B cell (primary cell): ENCODE data around the gene FBLN5. TPM values are rescaled to one million over a fixed set of nuclear protein-coding genes. Genes with fewer than 3 reads are reported as not detected.

Source experiments
- ATAC-seq: fragments of 200-7000 bp; cut with Tn5 transposase; one replicate; pipeline ENCODE4 v1.10.0; 2021; ENCODE audit warnings: low read depth, mild to moderate bottlenecking, moderate number of reproducible peaks, moderate library complexity
- CTCF ChIA-PET: fragments of 350-600 bp; sonication (Branson Sonifier 250); formaldehyde crosslinking; loops from one replicate; lab custom pipeline; 2021; ENCODE audit warnings: antibody characterized with exemption, inconsistent platforms; lab: Charles Lee
- POLR2A ChIA-PET: fragments of 350-600 bp; sonication (Branson Sonifier 250); formaldehyde crosslinking; loops from one replicate; lab custom pipeline; 2021; ENCODE audit warnings: antibody characterized with exemption; lab: Charles Lee
- DNase-seq: peaks from one replicate; pipeline ENCODE4 v3.0.0; 2013
- H2AFZ ChIP-seq: 2 replicates; pipeline ENCODE4 v1.6.1; 2012; ENCODE audit warnings: mild to moderate bottlenecking, low read depth, low read length; ENCODE audit not compliant: insufficient read depth, poor library complexity, severe bottlenecking
- H3K27ac ChIP-seq, 2 donors: 1 replicate in 1 of 2; 2 replicates in 1 of 2; pipeline ENCODE4 v1.5.1; 2012 to 2013; ENCODE audit warnings: low read length in 2 of 2, mild to moderate bottlenecking in 2 of 2, moderate library complexity in 1 of 2
- H3K27me3 ChIP-seq, 4 experiments: fragments of 200-600 bp in 1 of 4; sonication (generic) in 1 of 4; replicated peaks in 1 of 4; 1 replicate in 2 of 4; 2 replicates in 2 of 4; pipeline versions ENCODE4 v1.6.1 to v1.7.0; 2013 to 2016; ENCODE audit warnings: low read length in 3 of 4, mild to moderate bottlenecking in 2 of 4, mixed read lengths in 1 of 4, moderate library complexity in 1 of 4; ENCODE audit not compliant: insufficient read depth in 4 of 4, control insufficient read depth in 3 of 4; ENCODE audit errors: control extremely low read depth in 1 of 4
- H3K36me3 ChIP-seq, 2 experiments: replicated peaks in 1 of 2; 1 replicate in 1 of 2; 2 replicates in 1 of 2; pipeline versions ENCODE4 v1.6.1 to v1.7.1; 2013; ENCODE audit warnings: low read length in 1 of 2; ENCODE audit not compliant: insufficient read depth in 2 of 2, control insufficient read depth in 1 of 2; ENCODE audit errors: control extremely low read depth in 1 of 2, extremely low read depth in 1 of 2
- H3K4me1 ChIP-seq, 2 donors: fragments of 200-600 bp in 1 of 2; sonication (generic) in 1 of 2; 1 replicate in 1 of 2; 2 replicates in 1 of 2; pipeline versions ENCODE4 v1.5.1 to v1.6.1; 2013 to 2017; ENCODE audit warnings: low read length in 2 of 2; ENCODE audit not compliant: control insufficient read depth in 2 of 2, insufficient read depth in 2 of 2
- H3K4me2 ChIP-seq: replicated peaks from 2 replicates; pipeline ENCODE3; 2012; ENCODE audit warnings: mild to moderate bottlenecking, low read depth, low read length; ENCODE audit not compliant: poor library complexity, severe bottlenecking
- H3K4me3 ChIP-seq, 5 experiments: fragments of 200-600 bp in 1 of 5; sonication (generic) in 1 of 5; 1 replicate in 3 of 5; 2 replicates in 2 of 5; pipeline versions ENCODE4 v1.5.1 to v1.7.0; 2011 to 2016; ENCODE audit warnings: low read length in 4 of 5, mild to moderate bottlenecking in 4 of 5, low read depth in 2 of 5, control low read depth in 1 of 5, moderate library complexity in 1 of 5; ENCODE audit not compliant: insufficient read depth in 1 of 5; ENCODE audit errors: control extremely low read depth in 1 of 5, extremely low read depth in 1 of 5
- H3K79me2 ChIP-seq: fragments of 200-600 bp; sonication (generic); one replicate; pipeline ENCODE4 v1.6.0; 2016; ENCODE audit warnings: low read length; ENCODE audit not compliant: control insufficient read depth, insufficient read depth
- H3K9ac ChIP-seq: fragments of 200-600 bp; sonication (generic); 2 replicates; pipeline ENCODE4 v1.6.1; 2017; ENCODE audit warnings: mild to moderate bottlenecking, low read length, moderate library complexity
- H3K9me3 ChIP-seq, 3 donors: one replicate each; pipeline versions ENCODE4 v1.6.1 to v1.7.1; 2013; ENCODE audit warnings: low read length in 2 of 3; ENCODE audit not compliant: control insufficient read depth in 2 of 3, insufficient read depth in 1 of 3; ENCODE audit errors: control extremely low read depth in 1 of 3
- H4K20me1 ChIP-seq: 2 replicates; pipeline ENCODE4 v1.6.0; 2012; ENCODE audit warnings: mild to moderate bottlenecking, low read length; ENCODE audit not compliant: insufficient read depth, control insufficient read depth, poor library complexity, severe bottlenecking
- H3K27ac Mint-ChIP-seq: one replicate; pipeline ENCODE4 v1.8.0; 2021; ENCODE audit warnings: mixed read lengths
- H3K27me3 Mint-ChIP-seq: one replicate; pipeline ENCODE4 v1.8.0; 2021; ENCODE audit warnings: mixed read lengths
- H3K4me1 Mint-ChIP-seq: one replicate; pipeline ENCODE4 v1.8.0; 2021; ENCODE audit warnings: mixed read lengths
- H3K4me3 Mint-ChIP-seq: one replicate; pipeline ENCODE4 v1.8.0; 2021; ENCODE audit warnings: mixed read lengths
- H3K9me3 Mint-ChIP-seq: one replicate; pipeline ENCODE4 v1.8.0; 2022; ENCODE audit warnings: mixed read lengths; ENCODE audit not compliant: insufficient read depth
- CTCF ChIP-seq: fragments of 200-600 bp; IDR thresholded peaks from one replicate; pipeline ENCODE4 v1.8.0; 2022; ENCODE audit warnings: antibody characterized with exemption, mild to moderate bottlenecking
- EZH2 ChIP-seq: IDR thresholded peaks from 2 replicates; pipeline ENCODE4 v1.6.1; 2012; ENCODE audit warnings: borderline replicate concordance, low read depth, mild to moderate bottlenecking, moderate library complexity, low read length; ENCODE audit not compliant: insufficient read depth, poor library complexity, severe bottlenecking
- WGBS: methylation state at CpG from one replicate; pipeline ENCODE4 v1.1.5; 2013; ENCODE audit warnings: missing lambda C conversion rate; ENCODE audit not compliant: insufficient coverage; 5-methylcytosine and 5-hydroxymethylcytosine counted together
- intact Hi-C: fragments of 100-400 bp; cut with micrococcal nuclease; formaldehyde crosslinking; loops from one replicate; pipeline ENCODE4 v1.10.0; 2022
- polyA plus RNA-seq: library from polyadenylated mRNA; depleted of rRNA; stranded (reverse); fragments of >200 nt; gene quantifications from 2 replicates; pipeline ENCODE4 v1.2.3, GENCODE V29; 2012
- total RNA-seq, 2 donors: library from RNA; stranded (reverse); fragments of 120-200 nt in 1 of 2; gene quantifications; 1 replicate in 1 of 2; 2 replicates in 1 of 2; pipeline versions ENCODE4 v1.2.3 to v1.2.4, GENCODE V29; 2013 to 2022

FBLN5 gene
- total and polyA plus RNA-seq, 2 donors (not counting 1 experiment from before 2014, with no cell fraction given) = 0.31 to 0.37 TPM

GRCh38 chr14:91891721-91892220 lies 55.7 kb downstream of the FBLN5 start:
- WGBS = 63% methylated on average over 1 of the region's 3 CpGs
- intact Hi-C loops = no loop called here
- H3K36me3 ChIP-seq = no peaks in the 10 kb centered on the region
- CTCF ChIA-PET = interaction anchor here (0.7 to 1.3 kb wide), 6 partner anchors 9 to 242 kb away, joined by 3 to 5 read pairs (median 3); no protein-coding TSS in a partner anchor
- no peaks in the 10 kb centered on the region for H3K4me1 ChIP-seq
- POLR2A ChIA-PET = no interaction called here
- no peak overlapping the region for H2AFZ ChIP-seq
- no peak overlapping the region for H3K27ac Mint-ChIP-seq
- H3K9me3 Mint-ChIP-seq = no peaks in the 10 kb centered on the region
- TF ChIP-seq CTCF (no peak), EZH2 (no peak)
- H3K27me3 Mint-ChIP-seq = peaks cover 4% of the 10 kb centered on the region
- H3K4me2 ChIP-seq = no peak overlapping the region
- no peak overlapping the region for H3K9ac ChIP-seq
- H3K4me3 Mint-ChIP-seq = no peak overlapping the region
- H3K9me3 ChIP-seq = no peaks in the 10 kb centered on the region
- no peak overlapping the region for H3K27ac ChIP-seq
- H4K20me1 ChIP-seq = no peaks in the 10 kb centered on the region
- H3K27me3 ChIP-seq = peaks cover 0 to 5% (median 0%) of the 10 kb centered on the region in 4 experiments
- H3K79me2 ChIP-seq = no peaks in the 10 kb centered on the region
- DNase-seq (no peak), ATAC-seq (no peak)
- no peak overlapping the region for H3K4me3 ChIP-seq
- no peaks in the 10 kb centered on the region for H3K4me1 Mint-ChIP-seq

DNA sequence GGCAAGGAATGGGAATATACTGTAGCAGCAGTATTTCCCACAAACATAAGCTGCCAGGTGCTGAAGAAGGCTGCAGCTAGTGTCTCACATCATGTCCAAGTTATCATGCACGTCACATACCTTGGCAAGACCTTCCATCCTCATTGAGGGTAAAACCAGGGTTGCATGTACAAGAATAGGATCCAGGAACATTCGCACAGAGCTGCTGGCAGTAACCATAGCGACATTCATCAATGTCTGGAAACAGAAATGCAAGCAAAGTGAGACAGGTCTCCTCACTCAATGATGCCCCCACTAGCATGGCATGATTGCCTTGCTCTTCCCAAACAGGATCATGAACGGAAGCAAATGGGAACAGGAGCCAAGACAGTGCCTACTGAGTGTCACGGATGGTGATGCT lies 56.4 kb downstream of the FBLN5 start:
- Histone ChIP-seq H3K4me3 (no peak overlapping the region), H2AFZ (no peak overlapping the region), H3K4me1 (no peaks in the 10 kb centered on the region), H3K27me3 (peaks cover 0 to 5% (median 0%) of the 10 kb centered on the region in 4 experiments), H3K9ac (no peak overlapping the region), H4K20me1 (no peaks in the 10 kb centered on the region), H3K9me3 (no peaks in the 10 kb centered on the region), H3K27ac (no peak overlapping the region), H3K79me2 (no peaks in the 10 kb centered on the region), H3K4me2 (no peak overlapping the region), H3K36me3 (no peaks in the 10 kb centered on the region)
- Mint-ChIP-seq H3K4me3 (no peak overlapping the region), H3K4me1 (no peaks in the 10 kb centered on the region), H3K27ac (no peak overlapping the region), H3K9me3 (no peaks in the 10 kb centered on the region), H3K27me3 (peaks cover 4% of the 10 kb centered on the region)
- ATAC-seq = no peak
- DNase-seq = no peak
- intact Hi-C loops = no loop called here
- CTCF ChIA-PET = interaction anchor here (0.7 kb wide), 2 partner anchors 8 to 241 kb away, joined by 3 read pairs; no protein-coding TSS in a partner anchor
- 94% methylated on average over 5 of the region's 5 CpGs for WGBS
- TF ChIP-seq CTCF (no peak), EZH2 (no peak)
- POLR2A ChIA-PET = no interaction called here
